Adrenal gland (tissue), 12 donors: Measurements from ENCODE around the gene FST. TPM values are rescaled to one million over a fixed set of nuclear protein-coding genes. Genes with fewer than 3 reads are reported as not detected.

ENCODE experiments used
- DNase-seq, 7 donors: peaks; one replicate each; pipeline ENCODE4 v3.0.0-alpha.2; 2019 to 2020
- H3K27ac ChIP-seq, 5 donors: fragments of 200-600 bp; sonication (generic) in 4 of 5; 1 replicate in 3 of 5; 2 replicates in 2 of 5; pipeline versions ENCODE4 v1.5.1 to v1.8.0; 2016 to 2020; ENCODE audit warnings: mild to moderate bottlenecking in 1 of 5
- H3K27me3 ChIP-seq: fragments of 200-600 bp; 2 replicates; pipeline ENCODE4 v1.8.0; 2021
- H3K36me3 ChIP-seq, 2 donors: fragments of 200-600 bp; replicated peaks in 1 of 2; 1 replicate in 1 of 2; 2 replicates in 1 of 2; pipeline versions ENCODE4 v1.5.1 to v1.8.0; 2018 to 2022
- H3K4me1 ChIP-seq, 2 donors: fragments of 200-600 bp; replicated peaks in 1 of 2; 1 replicate in 1 of 2; 2 replicates in 1 of 2; pipeline versions ENCODE4 v1.5.1 to v1.8.0; 2018 to 2021
- H3K4me3 ChIP-seq, 4 donors: fragments of 200-600 bp; sonication (generic) in 3 of 4; one replicate each; pipeline ENCODE4 v1.5.1; 2016 to 2018
- H3K9me3 ChIP-seq, 3 donors: fragments of 200-600 bp; sonication (generic) in 1 of 3; replicated peaks in 1 of 3; 1 replicate in 2 of 3; 2 replicates in 1 of 3; pipeline versions ENCODE4 v1.5.1 to v1.8.0; 2016 to 2021
- POLR2A ChIP-seq, 2 donors: fragments of 450-650 bp; IDR thresholded peaks; one replicate each; pipeline ENCODE4 v1.6.1; 2017; ENCODE audit warnings: antibody characterized with exemption in 2 of 2, mild to moderate bottlenecking in 2 of 2, moderate library complexity in 1 of 2
- WGBS, 4 donors: extraction: QIAGEN DNeasy Blood & Tissue Kit in 2 of 4; methylation state at CpG; one replicate each; pipeline versions ENCODE4 v1.1.5 to v1.1.7; 2013 to 2017; 5-methylcytosine and 5-hydroxymethylcytosine counted together
- intact Hi-C, 2 donors: fragments of 100-400 bp; cut with DNase I; formaldehyde crosslinking; loops; one replicate each; pipeline versions ENCODE4 v1.14.1 to v1.15.0; 2022 to 2023
- polyA plus RNA-seq, 3 donors: library from polyadenylated mRNA; stranded (reverse); fragments of 200-250 nt in 2 of 3; fragments of 350-450 nt in 1 of 3; fragmentation: Illumina TruSeq in 1 of 3; extraction: RNeasy Lipid Tissue Mini Kit (QIAGEN cat#74804) in 1 of 3; gene quantifications; one replicate each; pipeline ENCODE4 v1.2.3, GENCODE V29; 2013 to 2014
- total RNA-seq, 9 donors: library from RNA; depleted of rRNA in 4 of 9; stranded (reverse); fragments of >200 nt in 4 of 9; fragments of 120-200 nt in 1 of 9; fragmentation: NEBNext Ultra II Directional in 1 of 9; extraction: Animal tissue kit (Norgen Biotek cat#: 25700) in 1 of 9; gene quantifications; one replicate each; pipeline versions ENCODE4 v1.1.0 to v1.2.4, GENCODE V29; 2013 to 2023
- TF ChIP-seq, protein P1 (sequence below), 6 experiments: fragments of 450-650 bp in 4 of 6; fragments of 200-600 bp in 2 of 6; sonication (generic) in 1 of 6; IDR thresholded peaks; 1 replicate in 5 of 6; 2 replicates in 1 of 6; pipeline versions ENCODE4 v1.5.1 to v1.8.0; 2016 to 2021; ENCODE audit warnings: antibody characterized with exemption in 6 of 6, mild to moderate bottlenecking in 2 of 6, moderate library complexity in 1 of 6
- donor health status: healthy with polysubstance abuse.
- donor health status: Bipolar disorder and iron deficiency.
- donor health status: DM: yes; HTN: yes; CAD: no.
- donor health status: DM: no; HTN: no; CAD: no.
- donor health status: DM: no; HTN: no; CAD: no.
- donor health status: DM: yes; HTN: yes; CAD: no.

FST gene
- total and polyA plus RNA-seq, 12 donors: 1.5 to 14.2 (median 3.3) TPM

DNA sequence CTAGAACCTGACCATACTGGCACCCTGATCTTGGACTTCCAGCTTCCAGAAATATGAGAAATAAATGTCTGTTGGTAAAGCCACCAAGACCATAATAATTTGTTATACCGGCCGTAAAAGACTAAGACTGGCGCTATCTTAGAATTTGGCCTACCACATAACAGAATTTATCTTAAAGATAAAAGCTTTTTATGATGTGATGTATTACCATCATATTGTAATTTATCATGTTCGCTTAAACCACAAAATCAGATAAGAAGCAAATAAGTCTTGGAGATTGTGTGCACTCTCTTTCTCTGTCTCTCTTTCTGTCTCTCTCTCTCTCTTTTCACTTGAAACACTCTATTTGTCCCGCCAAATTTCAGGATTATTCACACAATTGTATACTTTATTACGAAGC lies 35.6 kb downstream of the FST start:
- intact Hi-C loops: no loop called here
- TF ChIP-seq, protein P1, sequence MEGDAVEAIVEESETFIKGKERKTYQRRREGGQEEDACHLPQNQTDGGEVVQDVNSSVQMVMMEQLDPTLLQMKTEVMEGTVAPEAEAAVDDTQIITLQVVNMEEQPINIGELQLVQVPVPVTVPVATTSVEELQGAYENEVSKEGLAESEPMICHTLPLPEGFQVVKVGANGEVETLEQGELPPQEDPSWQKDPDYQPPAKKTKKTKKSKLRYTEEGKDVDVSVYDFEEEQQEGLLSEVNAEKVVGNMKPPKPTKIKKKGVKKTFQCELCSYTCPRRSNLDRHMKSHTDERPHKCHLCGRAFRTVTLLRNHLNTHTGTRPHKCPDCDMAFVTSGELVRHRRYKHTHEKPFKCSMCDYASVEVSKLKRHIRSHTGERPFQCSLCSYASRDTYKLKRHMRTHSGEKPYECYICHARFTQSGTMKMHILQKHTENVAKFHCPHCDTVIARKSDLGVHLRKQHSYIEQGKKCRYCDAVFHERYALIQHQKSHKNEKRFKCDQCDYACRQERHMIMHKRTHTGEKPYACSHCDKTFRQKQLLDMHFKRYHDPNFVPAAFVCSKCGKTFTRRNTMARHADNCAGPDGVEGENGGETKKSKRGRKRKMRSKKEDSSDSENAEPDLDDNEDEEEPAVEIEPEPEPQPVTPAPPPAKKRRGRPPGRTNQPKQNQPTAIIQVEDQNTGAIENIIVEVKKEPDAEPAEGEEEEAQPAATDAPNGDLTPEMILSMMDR (IDR thresholded peaks at IDR 0.05): no peak
- Histone ChIP-seq H3K4me3 (no peak overlapping the region), H3K9me3 (no peaks in the 10 kb centered on the region), H3K4me1 (no peaks in the 10 kb centered on the region), H3K36me3 (no peaks in the 10 kb centered on the region), H3K27me3 (peaks cover 13% of the 10 kb centered on the region), H3K27ac (no peak overlapping the region)
- DNase-seq: no peak
- 39 to 55% (median 46%) methylated on average over 6 of the region's 6 CpGs for WGBS, 4 donors

DNA sequence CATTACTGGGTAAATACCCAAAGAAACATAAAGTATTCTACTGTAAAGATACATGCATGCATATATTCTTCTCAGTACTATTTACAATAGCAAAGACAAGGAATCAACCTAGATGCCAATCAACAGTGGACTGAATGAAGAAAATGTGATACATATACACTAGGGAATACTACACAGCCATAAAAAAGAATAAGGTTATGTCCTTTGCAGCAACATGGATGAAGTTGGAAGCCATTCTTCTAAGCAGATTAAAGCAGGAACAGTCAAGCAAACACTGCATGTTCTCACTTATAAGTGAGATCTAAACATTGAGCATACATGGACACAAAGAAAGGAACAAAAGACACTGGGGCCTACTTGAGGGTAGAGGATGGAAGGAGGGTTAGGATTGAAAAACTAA lies 40.4 kb downstream of the FST start:
- no peaks in the 10 kb centered on the region for H3K9me3 ChIP-seq
- H3K27me3 ChIP-seq: peaks cover 18% of the 10 kb centered on the region
- H3K27ac ChIP-seq: no peak overlapping the region
- no peak overlapping the region for H3K4me3 ChIP-seq
- no peak for DNase-seq
- intact Hi-C loops: no loop called here
- no peaks in the 10 kb centered on the region for H3K4me1 ChIP-seq
- TF ChIP-seq, protein P1 (IDR thresholded peaks at IDR 0.05): no peak
- no peak for TF ChIP-seq POLR2A (IDR thresholded peaks at IDR 0.05)
- H3K36me3 ChIP-seq: no peaks in the 10 kb centered on the region

Other genes starting within 250 kb of the FST start
- 100 to 1,000 TPM in 4 of 9 donors, 10 to 100 TPM in 5; 75.4 to 222 (median 95.1) TPM for gene NDUFS4, start 80.0 kb downstream of the FST start, total RNA-seq
- gene NDUFS4, start 80.0 kb downstream of the FST start, polyA plus RNA-seq: 100 to 1,000 TPM in 1 of 3 donors, 10 to 100 TPM in 2; 39.8 to 177 (median 48.3) TPM